ENCODE measurements around the gene HOPX.
A peak's percentile ranks its signal among the peaks of the same experiment; 100 is the strongest.

The HOPX gene

DNA sequence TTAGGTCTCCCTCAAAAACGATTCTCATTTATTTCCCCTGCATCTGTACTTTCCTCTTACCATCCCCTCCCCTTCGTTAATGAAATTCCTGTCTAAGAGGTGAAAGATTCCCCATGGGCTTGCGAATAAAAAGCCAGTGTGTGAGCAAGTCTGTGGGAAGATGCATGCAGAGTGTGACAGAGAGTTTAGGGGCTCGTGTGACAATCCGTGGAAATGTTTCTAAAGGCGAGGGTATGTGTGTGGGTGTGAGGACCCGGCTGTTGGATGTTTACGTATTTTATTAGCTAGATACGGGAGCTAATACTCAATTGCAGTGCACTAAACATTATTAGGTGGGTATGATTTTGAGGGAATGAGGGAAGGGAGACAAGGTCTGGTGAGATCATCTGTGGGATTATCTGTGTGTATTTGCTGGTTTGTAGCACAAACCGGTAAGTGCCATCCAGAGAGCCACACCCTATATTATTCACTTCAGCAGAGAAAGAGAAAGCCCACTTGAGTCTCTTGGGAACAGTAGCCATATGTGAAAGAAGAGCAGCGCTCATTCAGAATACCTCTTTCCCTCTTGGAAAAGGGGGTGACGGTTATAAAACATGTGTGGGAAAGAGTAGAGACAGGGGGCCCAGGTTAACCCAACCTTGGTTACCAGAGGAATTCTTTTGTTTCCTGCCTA lies 893 bp upstream of the HOPX start:
- Histone ChIP-seq H3K79me2 (ENCODE audit: control insufficient read depth, low read length) (no peaks in the 10 kb centered on the region), H4K20me1 (ENCODE audit: control insufficient read depth, insufficient read depth, low read depth, low read length) (no peaks in the 10 kb centered on the region), H3K4me3 (ENCODE audit: low read length) (no peak overlapping the region), H3K36me3 (ENCODE audit: control insufficient read depth, low read length) (no peaks in the 10 kb centered on the region), H3K9me2 (replicated peaks; ENCODE audit: control insufficient read depth, low read length) (no peaks in the 10 kb centered on the region), H3K27ac (ENCODE audit: low read depth, low read length) (no peak overlapping the region), H3F3A (ENCODE audit: control insufficient read depth, insufficient read depth) (no peaks in the 10 kb centered on the region), H3K4me2 (ENCODE audit: low read length) (0 out of 2 replicates have a peak overlapping the region, but pooled peaks have one; percentile 9), H3K4me1 (ENCODE audit: control insufficient read depth, low read length) (peaks cover 3% of the 10 kb centered on the region; the same call in 1 of the 2 replicates), H3K9me3 (ENCODE audit: control insufficient read depth, insufficient read depth, low read length) (no peaks in the 10 kb centered on the region), H3K27me3 (ENCODE audit: control insufficient read depth, low read length) (peaks cover 45% of the 10 kb centered on the region)
- no peak for TF ChIP-seq EZH2phosphoT487 (IDR thresholded peaks at IDR 0.05; ENCODE audit: borderline replicate concordance, low read length)
- TF ChIP-seq, protein P1, sequence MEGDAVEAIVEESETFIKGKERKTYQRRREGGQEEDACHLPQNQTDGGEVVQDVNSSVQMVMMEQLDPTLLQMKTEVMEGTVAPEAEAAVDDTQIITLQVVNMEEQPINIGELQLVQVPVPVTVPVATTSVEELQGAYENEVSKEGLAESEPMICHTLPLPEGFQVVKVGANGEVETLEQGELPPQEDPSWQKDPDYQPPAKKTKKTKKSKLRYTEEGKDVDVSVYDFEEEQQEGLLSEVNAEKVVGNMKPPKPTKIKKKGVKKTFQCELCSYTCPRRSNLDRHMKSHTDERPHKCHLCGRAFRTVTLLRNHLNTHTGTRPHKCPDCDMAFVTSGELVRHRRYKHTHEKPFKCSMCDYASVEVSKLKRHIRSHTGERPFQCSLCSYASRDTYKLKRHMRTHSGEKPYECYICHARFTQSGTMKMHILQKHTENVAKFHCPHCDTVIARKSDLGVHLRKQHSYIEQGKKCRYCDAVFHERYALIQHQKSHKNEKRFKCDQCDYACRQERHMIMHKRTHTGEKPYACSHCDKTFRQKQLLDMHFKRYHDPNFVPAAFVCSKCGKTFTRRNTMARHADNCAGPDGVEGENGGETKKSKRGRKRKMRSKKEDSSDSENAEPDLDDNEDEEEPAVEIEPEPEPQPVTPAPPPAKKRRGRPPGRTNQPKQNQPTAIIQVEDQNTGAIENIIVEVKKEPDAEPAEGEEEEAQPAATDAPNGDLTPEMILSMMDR (IDR thresholded peaks at IDR 0.05; ENCODE audit: low read depth, low read length, poor library complexity, severe bottlenecking), result no peak

DNA sequence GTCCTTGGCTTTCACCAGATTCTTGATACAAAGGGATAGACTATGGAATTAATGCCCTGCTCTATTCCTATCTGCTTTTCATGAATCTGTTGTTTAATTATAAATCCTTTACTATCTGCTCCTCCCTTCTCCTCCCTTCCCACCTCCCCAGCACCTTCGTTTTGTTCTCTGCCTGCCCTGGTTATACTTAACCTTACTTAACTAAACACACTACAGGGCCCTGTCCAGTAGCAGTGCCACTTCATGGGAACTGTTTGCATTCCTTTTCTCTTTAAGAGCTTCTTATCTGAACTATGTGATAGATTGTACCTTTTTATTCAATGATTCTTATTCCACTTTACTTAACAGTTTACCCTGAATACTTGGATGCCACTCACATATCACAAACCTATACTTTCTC lies 830 bp downstream of the HOPX start:
- Histone ChIP-seq H4K20me1 (ENCODE audit: control insufficient read depth, insufficient read depth, low read depth, low read length) (no peaks in the 10 kb centered on the region), H3F3A (ENCODE audit: control insufficient read depth, insufficient read depth) (no peaks in the 10 kb centered on the region)

DNA sequence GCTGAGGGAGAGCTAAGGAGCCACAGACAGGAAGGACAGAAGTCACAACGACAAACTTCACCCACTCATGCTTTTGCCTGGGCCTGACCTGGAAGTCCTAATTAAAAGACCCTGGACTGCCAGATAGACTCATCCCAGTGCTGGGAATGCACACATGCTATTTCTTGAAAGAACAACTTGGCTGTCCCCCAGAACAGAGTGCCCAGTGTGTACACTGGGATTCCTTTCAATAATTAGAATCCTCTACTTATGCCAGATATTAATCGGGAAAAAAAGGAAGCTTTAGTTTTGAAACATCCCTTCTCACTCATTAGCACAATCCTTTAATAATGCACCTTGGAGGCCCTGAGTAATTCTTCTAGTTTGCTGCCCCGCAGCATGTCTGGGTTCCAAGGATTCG lies 3.4 kb downstream of the HOPX start:
- Histone ChIP-seq H4K20me1 (ENCODE audit: control insufficient read depth, insufficient read depth, low read depth, low read length) (no peaks in the 10 kb centered on the region), H3K27ac (ENCODE audit: low read depth, low read length) (no peak overlapping the region), H3K4me1 (ENCODE audit: control insufficient read depth, low read length) (peaks cover 3% of the 10 kb centered on the region; the same call in 1 of the 2 replicates), H3K4me2 (ENCODE audit: low read length) (no peak overlapping the region), H3K27me3 (ENCODE audit: control insufficient read depth, low read length) (peaks cover 29% of the 10 kb centered on the region), H3K4me3 (ENCODE audit: low read length) (no peak overlapping the region), H3K36me3 (ENCODE audit: control insufficient read depth, low read length) (no peaks in the 10 kb centered on the region), H3K9me3 (ENCODE audit: control insufficient read depth, insufficient read depth, low read length) (no peaks in the 10 kb centered on the region), H3K9me2 (replicated peaks; ENCODE audit: control insufficient read depth, low read length) (no peaks in the 10 kb centered on the region), H3K79me2 (ENCODE audit: control insufficient read depth, low read length) (no peaks in the 10 kb centered on the region), H3F3A (ENCODE audit: control insufficient read depth, insufficient read depth) (no peaks in the 10 kb centered on the region)
- TF ChIP-seq EZH2phosphoT487 (IDR thresholded peaks at IDR 0.05; ENCODE audit: borderline replicate concordance, low read length), result no peak
- TF ChIP-seq, protein P1 (IDR thresholded peaks at IDR 0.05; ENCODE audit: low read depth, low read length, poor library complexity, severe bottlenecking), result no peak

More for the DNA sequence above, 830 bp downstream of the HOPX start:
- Histone ChIP-seq H3K27me3 (ENCODE audit: control insufficient read depth, low read length) (peaks cover 50% of the 10 kb centered on the region), H3K27ac (ENCODE audit: low read depth, low read length) (no peak overlapping the region), H3K36me3 (ENCODE audit: control insufficient read depth, low read length) (no peaks in the 10 kb centered on the region), H3K4me2 (ENCODE audit: low read length) (no peak overlapping the region), H3K9me3 (ENCODE audit: control insufficient read depth, insufficient read depth, low read length) (no peaks in the 10 kb centered on the region), H3K9me2 (replicated peaks; ENCODE audit: control insufficient read depth, low read length) (no peaks in the 10 kb centered on the region), H3K79me2 (ENCODE audit: control insufficient read depth, low read length) (no peaks in the 10 kb centered on the region), H3K4me1 (ENCODE audit: control insufficient read depth, low read length) (peaks cover 3% of the 10 kb centered on the region; the same call in 1 of the 2 replicates), H3K4me3 (ENCODE audit: low read length) (no peak overlapping the region)
- no peak for TF ChIP-seq EZH2phosphoT487 (IDR thresholded peaks at IDR 0.05; ENCODE audit: borderline replicate concordance, low read length)
- TF ChIP-seq, protein P1 (IDR thresholded peaks at IDR 0.05; ENCODE audit: low read depth, low read length, poor library complexity, severe bottlenecking), result no peak
